Neural progenitor cell (in vitro differentiated cells): ENCODE measurements around the gene GGT5. TPM values are rescaled to one million over a fixed set of nuclear protein-coding genes. Genes with fewer than 3 reads are reported as not detected.
"Not testable (repeated sequence)": the region's sequence is repeated elsewhere in the genome, so short reads cannot be mapped to it uniquely, and the experiment has no call there.

Experiments used
- DNase-seq: peaks from one replicate; pipeline ENCODE4 v3.0.0-alpha.2; 2016; ENCODE audit warnings: low spot score
- H2AFZ ChIP-seq: fragments of 200-600 bp; sonication (generic); replicated peaks from 2 replicates; pipeline ENCODE4 v1.6.1; 2016; ENCODE audit warnings: antibody characterized with exemption
- H3F3A ChIP-seq: fragments of 200-600 bp; sonication (generic); 2 replicates; pipeline ENCODE4 v1.6.1; 2016; ENCODE audit warnings: antibody characterized with exemption, low read depth
- H3K27ac ChIP-seq: fragments of 200-600 bp; sonication (generic); 2 replicates; pipeline ENCODE4 v1.5.1; 2016; ENCODE audit warnings: mild to moderate bottlenecking
- H3K27me3 ChIP-seq: fragments of 200-600 bp; sonication (generic); 2 replicates; pipeline ENCODE4 v1.6.1; 2016; ENCODE audit warnings: mild to moderate bottlenecking, moderate library complexity
- H3K36me3 ChIP-seq: fragments of 200-600 bp; sonication (generic); 2 replicates; pipeline ENCODE4 v1.5.1; 2016
- H3K4me1 ChIP-seq: fragments of 200-600 bp; sonication (generic); 2 replicates; pipeline ENCODE4 v1.6.1; 2016; ENCODE audit warnings: mixed run types
- H3K4me2 ChIP-seq: fragments of 200-600 bp; sonication (generic); 2 replicates; pipeline ENCODE4 v1.6.1; 2016
- H3K4me3 ChIP-seq: fragments of 200-600 bp; sonication (generic); 2 replicates; pipeline ENCODE4 v1.5.1; 2016
- H3K79me2 ChIP-seq: fragments of 200-600 bp; sonication (generic); 2 replicates; pipeline ENCODE4 v1.6.1; 2016; ENCODE audit warnings: low read depth
- H3K9ac ChIP-seq: fragments of 200-600 bp; sonication (generic); 2 replicates; pipeline ENCODE4 v1.6.1; 2016
- H3K9me3 ChIP-seq: fragments of 200-600 bp; sonication (generic); 2 replicates; pipeline ENCODE4 v1.5.1; 2016; ENCODE audit warnings: low read depth
- H4K20me1 ChIP-seq: fragments of 200-600 bp; sonication (generic); 2 replicates; pipeline ENCODE4 v1.6.1; 2016; ENCODE audit warnings: low read depth
- H3K27ac Mint-ChIP-seq: 3 replicates; pipeline ENCODE4 v1.8.0; 2021; ENCODE audit warnings: mixed read lengths
- H3K27me3 Mint-ChIP-seq: 2 replicates; pipeline ENCODE4 v1.8.0; 2022; ENCODE audit warnings: low read depth, mild to moderate bottlenecking, inconsistent platforms, moderate library complexity, mixed read lengths; ENCODE audit not compliant: insufficient read depth
- H3K36me3 Mint-ChIP-seq: 3 replicates; pipeline ENCODE4 v1.8.0; 2021; ENCODE audit warnings: mixed read lengths
- H3K4me1 Mint-ChIP-seq: 3 replicates; pipeline ENCODE4 v1.8.0; 2021; ENCODE audit warnings: mixed read lengths
- H3K4me3 Mint-ChIP-seq: 3 replicates; pipeline ENCODE4 v1.8.0; 2021; ENCODE audit warnings: mild to moderate bottlenecking, moderate library complexity, mixed read lengths
- H3K9me3 Mint-ChIP-seq: 3 replicates; pipeline ENCODE4 v1.8.0; 2020; ENCODE audit warnings: mixed read lengths
- EZH2 ChIP-seq: fragments of 200-600 bp; sonication (generic); IDR thresholded peaks from 2 replicates; pipeline ENCODE4 v1.6.1; 2017; ENCODE audit warnings: antibody characterized with exemption, mild to moderate bottlenecking, moderate library complexity
- EZH2phosphoT487 ChIP-seq: fragments of 200-600 bp; sonication (generic); IDR thresholded peaks from 2 replicates; pipeline ENCODE4 v1.6.1; 2017; ENCODE audit warnings: antibody characterized with exemption
- total RNA-seq: library from RNA; depleted of rRNA; stranded (reverse); fragments of >200 nt; gene quantifications from 2 replicates; pipeline ENCODE4 v1.2.3, GENCODE V29; 2015; ENCODE audit warnings: low replicate concordance
- TF ChIP-seq, protein P1 (sequence below): fragments of 200-600 bp; sonication (generic); IDR thresholded peaks from 2 replicates; pipeline ENCODE4 v1.5.1; 2017; ENCODE audit warnings: antibody characterized with exemption, mild to moderate bottlenecking

Gene GGT5
- total RNA-seq, 1 donor from 2014 or later: not detected

DNA sequence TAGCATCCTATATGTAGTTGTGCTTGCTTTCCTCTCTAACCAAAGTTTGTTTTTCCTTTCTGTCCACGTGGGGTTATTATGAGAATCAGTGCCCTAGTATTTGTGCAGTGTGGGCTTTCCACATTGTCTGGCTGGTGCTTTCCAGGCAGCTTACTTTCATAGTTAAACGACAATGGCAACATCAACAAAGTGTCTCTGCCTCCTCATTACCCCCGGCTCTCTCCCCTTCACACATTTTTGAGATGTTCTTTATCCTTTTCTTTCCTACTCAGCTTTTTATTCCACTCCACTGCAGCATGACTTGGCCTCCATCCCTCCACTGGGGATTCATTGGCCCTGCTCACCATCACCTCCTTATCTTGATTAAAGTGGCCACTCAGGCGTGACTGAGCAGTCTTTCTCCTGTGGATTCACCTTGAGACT is 44.9 kb upstream of the GGT5 start:
- H3K4me2 ChIP-seq: peak overlapping the region; percentile 56

DNA sequence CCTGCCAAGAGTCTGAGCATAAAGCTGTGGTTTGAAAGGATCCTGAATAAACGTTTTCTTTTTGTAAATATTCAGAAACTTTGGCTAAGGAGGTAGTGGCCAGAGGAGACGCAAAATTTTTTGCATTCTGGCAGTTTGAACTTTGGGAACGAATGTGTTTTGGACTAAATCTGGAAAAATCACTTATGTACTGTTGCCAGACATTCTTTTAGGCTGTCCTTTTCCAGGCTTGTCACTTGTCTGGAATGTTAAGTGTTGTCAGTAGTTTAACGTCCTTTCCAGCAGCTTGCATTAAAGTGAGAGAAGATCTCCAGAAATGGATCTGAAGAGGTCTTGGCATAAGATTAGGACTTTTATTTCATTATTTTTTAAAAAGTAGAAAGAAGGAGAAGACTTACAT is 44.2 kb upstream of the GGT5 start:
- no peak overlapping the region for H2AFZ ChIP-seq
- H3K27ac Mint-ChIP-seq: peak overlapping the region; percentile 39
- H3K4me1 Mint-ChIP-seq: peaks cover 37% of the 10 kb centered on the region
- no peaks in the 10 kb centered on the region for H3K9me3 ChIP-seq
- TF ChIP-seq EZH2: no peak
- no peak for TF ChIP-seq EZH2phosphoT487
- TF ChIP-seq, protein P1, sequence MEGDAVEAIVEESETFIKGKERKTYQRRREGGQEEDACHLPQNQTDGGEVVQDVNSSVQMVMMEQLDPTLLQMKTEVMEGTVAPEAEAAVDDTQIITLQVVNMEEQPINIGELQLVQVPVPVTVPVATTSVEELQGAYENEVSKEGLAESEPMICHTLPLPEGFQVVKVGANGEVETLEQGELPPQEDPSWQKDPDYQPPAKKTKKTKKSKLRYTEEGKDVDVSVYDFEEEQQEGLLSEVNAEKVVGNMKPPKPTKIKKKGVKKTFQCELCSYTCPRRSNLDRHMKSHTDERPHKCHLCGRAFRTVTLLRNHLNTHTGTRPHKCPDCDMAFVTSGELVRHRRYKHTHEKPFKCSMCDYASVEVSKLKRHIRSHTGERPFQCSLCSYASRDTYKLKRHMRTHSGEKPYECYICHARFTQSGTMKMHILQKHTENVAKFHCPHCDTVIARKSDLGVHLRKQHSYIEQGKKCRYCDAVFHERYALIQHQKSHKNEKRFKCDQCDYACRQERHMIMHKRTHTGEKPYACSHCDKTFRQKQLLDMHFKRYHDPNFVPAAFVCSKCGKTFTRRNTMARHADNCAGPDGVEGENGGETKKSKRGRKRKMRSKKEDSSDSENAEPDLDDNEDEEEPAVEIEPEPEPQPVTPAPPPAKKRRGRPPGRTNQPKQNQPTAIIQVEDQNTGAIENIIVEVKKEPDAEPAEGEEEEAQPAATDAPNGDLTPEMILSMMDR: no peak
- H3F3A ChIP-seq: peaks cover 17% of the 10 kb centered on the region
- peaks cover 76% of the 10 kb centered on the region for H4K20me1 ChIP-seq
- peaks cover 3% of the 10 kb centered on the region for H3K27me3 Mint-ChIP-seq
- H3K4me3 Mint-ChIP-seq: no peak overlapping the region
- no peaks in the 10 kb centered on the region for H3K36me3 ChIP-seq
- no peak overlapping the region for H3K4me3 ChIP-seq
- H3K4me1 ChIP-seq: peaks cover 16% of the 10 kb centered on the region
- H3K27me3 ChIP-seq: no peaks in the 10 kb centered on the region
- peaks cover 88% of the 10 kb centered on the region for H3K79me2 ChIP-seq
- no peak for DNase-seq
- H3K9me3 Mint-ChIP-seq: no peaks in the 10 kb centered on the region
- H3K36me3 Mint-ChIP-seq: peaks cover 20% of the 10 kb centered on the region
- no peak overlapping the region for H3K9ac ChIP-seq
- peak overlapping the region; percentile 56 for H3K4me2 ChIP-seq
- H3K27ac ChIP-seq: peak overlapping the region; percentile 4

More for the DNA sequence above, 44.9 kb upstream of the GGT5 start:
- Histone ChIP-seq H3K4me1 (peaks cover 15% of the 10 kb centered on the region), H3K9me3 (no peaks in the 10 kb centered on the region), H2AFZ (no peak overlapping the region), H3K79me2 (peaks cover 88% of the 10 kb centered on the region), H3K4me3 (no peak overlapping the region), H3K9ac (no peak overlapping the region), H3K27me3 (no peaks in the 10 kb centered on the region), H3K36me3 (no peaks in the 10 kb centered on the region), H3F3A (peaks cover 17% of the 10 kb centered on the region), H3K27ac (peak overlapping the region; percentile 4), H4K20me1 (peaks cover 71% of the 10 kb centered on the region)
- Mint-ChIP-seq H3K27me3 (peaks cover 3% of the 10 kb centered on the region), H3K9me3 (no peaks in the 10 kb centered on the region), H3K4me1 (peaks cover 34% of the 10 kb centered on the region), H3K4me3 (no peak overlapping the region), H3K27ac (peak overlapping the region; percentile 11), H3K36me3 (peaks cover 17% of the 10 kb centered on the region)
- peak; percentile 54 for DNase-seq
- TF ChIP-seq EZH2: no peak
- no peak for TF ChIP-seq EZH2phosphoT487
- TF ChIP-seq, protein P1: no peak

DNA sequence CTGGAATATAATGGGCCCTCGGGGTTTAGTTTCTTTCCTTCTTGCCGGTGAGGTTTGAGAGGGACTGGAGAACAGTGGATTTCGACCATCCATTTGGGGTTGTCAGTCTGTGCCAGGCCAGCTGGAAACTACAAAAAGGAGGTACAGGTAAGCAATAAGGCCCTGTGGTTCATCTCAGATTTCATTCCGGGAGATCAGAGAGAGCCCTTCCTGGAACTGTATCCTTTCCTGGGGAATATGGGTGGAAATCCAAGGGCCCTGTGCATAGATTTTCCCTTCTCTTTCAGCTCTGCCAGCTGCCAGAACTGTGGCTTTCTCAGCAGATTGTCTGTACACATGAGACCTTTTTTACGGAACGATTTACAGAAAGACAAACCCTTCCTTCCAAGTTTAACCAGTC is 42.9 kb upstream of the GGT5 start:
- not testable (repeated sequence) for H3K27me3 Mint-ChIP-seq, H2AFZ ChIP-seq, H3K4me3 ChIP-seq, H3K9me3 Mint-ChIP-seq, H3K27me3 ChIP-seq, H3K27ac ChIP-seq, H3K36me3 ChIP-seq, H3K9ac ChIP-seq, H3K4me3 Mint-ChIP-seq, H3K4me2 ChIP-seq, DNase-seq, H3K27ac Mint-ChIP-seq, H3K9me3 ChIP-seq
- H3F3A ChIP-seq: peaks cover 17% of the 10 kb centered on the region
- H3K4me1 ChIP-seq: peaks cover 24% of the 10 kb centered on the region
- peaks cover 94% of the 10 kb centered on the region for H3K79me2 ChIP-seq
- peaks cover 89% of the 10 kb centered on the region for H4K20me1 ChIP-seq
- Mint-ChIP-seq H3K4me1 (peaks cover 42% of the 10 kb centered on the region), H3K36me3 (peaks cover 27% of the 10 kb centered on the region)

DNA sequence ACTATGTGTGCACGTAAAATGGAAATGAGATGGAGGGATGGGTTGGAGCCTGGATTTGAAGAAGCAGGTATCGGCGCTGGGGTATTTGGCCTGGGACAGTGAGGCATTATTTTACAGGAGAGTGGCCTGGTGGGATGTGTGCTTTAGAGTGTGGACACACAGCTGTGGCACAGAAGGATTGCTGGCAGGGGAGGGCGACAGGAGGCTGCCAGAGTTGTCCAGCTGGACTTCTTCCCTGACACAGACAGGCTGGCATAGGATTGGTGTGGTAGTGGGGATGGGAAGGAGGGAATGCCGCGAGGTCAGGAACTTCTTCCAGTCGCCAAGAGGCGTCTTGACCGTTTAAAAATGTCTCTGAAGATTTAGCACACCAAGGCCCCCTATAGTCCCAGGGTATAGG is 42.3 kb upstream of the GGT5 start:
- not testable (repeated sequence) for H3K9ac ChIP-seq, H3K27ac ChIP-seq, H2AFZ ChIP-seq, H3K4me2 ChIP-seq, H3K4me3 Mint-ChIP-seq, H3K9me3 ChIP-seq, H3K36me3 ChIP-seq, H3K4me3 ChIP-seq, H3K9me3 Mint-ChIP-seq, H3K27me3 ChIP-seq, H3K27ac Mint-ChIP-seq, H3K27me3 Mint-ChIP-seq, DNase-seq
- H3F3A ChIP-seq: peaks cover 17% of the 10 kb centered on the region
- Mint-ChIP-seq H3K36me3 (peaks cover 30% of the 10 kb centered on the region), H3K4me1 (peaks cover 42% of the 10 kb centered on the region)
- peaks cover 92% of the 10 kb centered on the region for H4K20me1 ChIP-seq
- H3K79me2 ChIP-seq: peaks cover 94% of the 10 kb centered on the region
- peaks cover 24% of the 10 kb centered on the region for H3K4me1 ChIP-seq
